HepG2 (cell line): ENCODE data around the gene EPHA3.

Source experiments
- LRRFIP1 ChIP-seq: sonication (generic); formaldehyde crosslinking; conservative IDR thresholded peaks from 2 replicates; pipeline ENCODE4 v1.4.0; 2020; ENCODE audit warnings: missing genetic modification reagents
- THAP7 ChIP-seq: sonication (generic); formaldehyde crosslinking; IDR thresholded peaks from 2 replicates; pipeline ENCODE4 v1.8.1; 2023; ENCODE audit warnings: mild to moderate bottlenecking, missing genetic modification reagents
- YY1 ChIP-seq: IDR thresholded peaks from 2 replicates; pipeline ENCODE4 v1.6.1; 2011; ENCODE audit warnings: low read length, low read depth, moderate library complexity, mild to moderate bottlenecking; ENCODE audit not compliant: insufficient read depth, insufficient replicate concordance
- ZNF670 ChIP-seq: sonication (generic); formaldehyde crosslinking; IDR thresholded peaks from 2 replicates; pipeline ENCODE4 v1.8.0; 2022; ENCODE audit warnings: mild to moderate bottlenecking, missing genetic modification reagents, borderline replicate concordance
- TF ChIP-seq, protein P1 (sequence below): sonication (generic); formaldehyde crosslinking; IDR thresholded peaks from 2 replicates; pipeline ENCODE4 v1.5.0; 2020; ENCODE audit warnings: mild to moderate bottlenecking, missing genetic modification reagents, moderate library complexity

GRCh38 chr3:89250742-89251141 lies 143.3 kb downstream of the EPHA3 start:
- TF ChIP-seq THAP7 (CRISPR knock-in tag) (no peak), ZNF670 (no peak), YY1 (no peak), LRRFIP1 (no peak)
- TF ChIP-seq, protein P1, sequence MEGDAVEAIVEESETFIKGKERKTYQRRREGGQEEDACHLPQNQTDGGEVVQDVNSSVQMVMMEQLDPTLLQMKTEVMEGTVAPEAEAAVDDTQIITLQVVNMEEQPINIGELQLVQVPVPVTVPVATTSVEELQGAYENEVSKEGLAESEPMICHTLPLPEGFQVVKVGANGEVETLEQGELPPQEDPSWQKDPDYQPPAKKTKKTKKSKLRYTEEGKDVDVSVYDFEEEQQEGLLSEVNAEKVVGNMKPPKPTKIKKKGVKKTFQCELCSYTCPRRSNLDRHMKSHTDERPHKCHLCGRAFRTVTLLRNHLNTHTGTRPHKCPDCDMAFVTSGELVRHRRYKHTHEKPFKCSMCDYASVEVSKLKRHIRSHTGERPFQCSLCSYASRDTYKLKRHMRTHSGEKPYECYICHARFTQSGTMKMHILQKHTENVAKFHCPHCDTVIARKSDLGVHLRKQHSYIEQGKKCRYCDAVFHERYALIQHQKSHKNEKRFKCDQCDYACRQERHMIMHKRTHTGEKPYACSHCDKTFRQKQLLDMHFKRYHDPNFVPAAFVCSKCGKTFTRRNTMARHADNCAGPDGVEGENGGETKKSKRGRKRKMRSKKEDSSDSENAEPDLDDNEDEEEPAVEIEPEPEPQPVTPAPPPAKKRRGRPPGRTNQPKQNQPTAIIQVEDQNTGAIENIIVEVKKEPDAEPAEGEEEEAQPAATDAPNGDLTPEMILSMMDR, result no peak
